Measurements from ENCODE around the gene GRAP. TPM values are rescaled to one million over a fixed set of nuclear protein-coding genes. Genes with fewer than 3 reads are reported as not detected.

The GRAP gene
- total RNA-seq, 5 donors from 2014 or later (not counting 1 experiment from before 2014, with no cell fraction given): 26.5 to 95.2 (median 74.0) TPM

DNA sequence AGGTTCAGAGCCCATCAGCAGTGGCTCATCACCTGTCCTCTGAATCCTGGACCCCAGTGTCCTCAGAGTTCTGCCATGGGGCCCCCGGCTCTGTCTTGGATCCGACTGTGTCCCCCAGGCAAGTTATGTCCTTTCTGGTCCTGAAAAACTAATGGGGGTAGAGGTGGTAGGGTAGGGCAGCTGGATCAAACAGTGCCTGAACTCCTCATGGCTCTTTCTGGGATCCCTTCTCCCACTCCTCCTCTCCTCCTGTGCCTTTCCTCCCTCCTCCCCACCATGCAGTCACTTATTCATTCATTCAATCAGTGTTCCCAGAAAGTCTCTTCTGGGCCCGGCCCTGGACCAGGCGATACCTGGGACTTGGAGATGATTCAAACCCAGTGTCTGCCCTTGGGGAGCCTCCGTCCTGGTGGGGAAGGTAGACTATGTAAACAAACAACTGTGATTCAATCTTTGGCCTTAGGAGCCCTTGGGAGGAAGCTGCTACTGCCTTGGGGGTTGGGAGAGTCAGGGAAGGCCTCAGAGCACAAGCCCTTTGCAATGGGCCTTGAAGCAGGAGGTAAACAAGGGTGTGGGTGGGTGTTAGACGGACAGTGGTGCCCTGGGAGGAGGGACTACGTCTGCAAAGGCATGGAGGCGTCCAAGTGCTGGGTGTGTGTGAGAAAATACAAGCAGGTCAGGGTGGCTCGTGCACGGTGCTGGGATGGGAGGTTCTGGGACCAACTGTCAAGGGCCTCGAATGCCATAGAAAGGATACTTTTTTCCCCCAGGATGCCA is 35.8 kb downstream of the GRAP start:
- H3K36me3 Mint-ChIP-seq: no peaks in the 10 kb centered on the region
- Histone ChIP-seq H3K4me1 (ENCODE audit: control insufficient read depth in 1 of 2, extremely low read depth in 1 of 2, insufficient read depth in 2 of 2, low read length in 2 of 2) (no peaks in the 10 kb centered on the region), H3K27ac (ENCODE audit: low read length) (no peak overlapping the region), H3K27me3 (replicated peaks in 1 of 2; ENCODE audit: control insufficient read depth in 2 of 2, extremely low read depth in 1 of 2, insufficient read depth in 2 of 2, low read length in 1 of 2) (peaks cover 0 to 9% of the 10 kb centered on the region in 2 experiments), H3K4me3 (ENCODE audit: control insufficient read depth in 1 of 2, extremely low read depth in 1 of 2, low read length in 1 of 2) (no peak overlapping the region), H3K9me3 (no peaks in the 10 kb centered on the region), H3K36me3 (ENCODE audit: control insufficient read depth in 2 of 2, extremely low read depth in 1 of 2, insufficient read depth in 1 of 2, low read length in 1 of 2) (no peaks in the 10 kb centered on the region)
- ChIA-PET CTCF (no interaction called here), POLR2A (no interaction called here)
- no peaks in the 10 kb centered on the region for H3K27me3 Mint-ChIP-seq
- peaks cover 0 to 4% (median 1%) of the 10 kb centered on the region in 3 donors for H3K4me1 Mint-ChIP-seq
- DNase-seq (no peak), ATAC-seq (replicated peaks in 1 of 4) (no peak)
- H3K4me3 Mint-ChIP-seq: no peak overlapping the region
- WGBS (ENCODE audit: insufficient coverage): 79% methylated on average over 9 of the region's 11 CpGs
- no peak overlapping the region for H3K27ac Mint-ChIP-seq
- H3K9me3 Mint-ChIP-seq: no peaks in the 10 kb centered on the region

GRCh38 chr17:19009970-19010369 is 36.8 kb downstream of the GRAP start:
- Mint-ChIP-seq H3K4me1 (peaks cover 0 to 5% (median 0%) of the 10 kb centered on the region in 3 donors), H3K27me3 (no peaks in the 10 kb centered on the region), H3K27ac (no peak overlapping the region), H3K9me3 (no peaks in the 10 kb centered on the region), H3K4me3 (no peak overlapping the region), H3K36me3 (no peaks in the 10 kb centered on the region)
- CTCF ChIA-PET: no interaction called here
- no peak overlapping the region for H3K4me3 ChIP-seq (ENCODE audit: control insufficient read depth in 1 of 2, extremely low read depth in 1 of 2, low read length in 1 of 2)
- DNase-seq (no peak), ATAC-seq (replicated peaks in 1 of 4) (no peak)
- POLR2A ChIA-PET: no interaction called here
- 86% methylated on average over 7 of the region's 12 CpGs for WGBS (ENCODE audit: insufficient coverage)
- H3K27ac ChIP-seq (ENCODE audit: low read length): no peak overlapping the region
- H3K9me3 ChIP-seq: no peaks in the 10 kb centered on the region
- peaks cover 0 to 3% of the 10 kb centered on the region in 2 experiments for H3K27me3 ChIP-seq (replicated peaks in 1 of 2; ENCODE audit: control insufficient read depth in 2 of 2, extremely low read depth in 1 of 2, insufficient read depth in 2 of 2, low read length in 1 of 2)
- peaks cover 0 to 4% of the 10 kb centered on the region in 2 experiments for H3K4me1 ChIP-seq (ENCODE audit: control insufficient read depth in 1 of 2, extremely low read depth in 1 of 2, insufficient read depth in 2 of 2, low read length in 2 of 2)
- no peaks in the 10 kb centered on the region for H3K36me3 ChIP-seq (ENCODE audit: control insufficient read depth in 2 of 2, extremely low read depth in 1 of 2, insufficient read depth in 1 of 2, low read length in 1 of 2)

- Histone ChIP-seq H3K4me1 (ENCODE audit: control insufficient read depth in 1 of 2, extremely low read depth in 1 of 2, insufficient read depth in 2 of 2, low read length in 2 of 2) (peaks cover 12 to 33% of the 10 kb centered on the region in 2 experiments), H3K27ac (ENCODE audit: low read length) (no peak overlapping the region), H3K36me3 (ENCODE audit: control insufficient read depth in 2 of 2, extremely low read depth in 1 of 2, insufficient read depth in 1 of 2, low read length in 1 of 2) (no peaks in the 10 kb centered on the region), H3K4me3 (ENCODE audit: control insufficient read depth in 1 of 2, extremely low read depth in 1 of 2, low read length in 1 of 2) (no peak overlapping the region), H3K9me3 (no peaks in the 10 kb centered on the region), H3K27me3 (replicated peaks in 1 of 2; ENCODE audit: control insufficient read depth in 2 of 2, extremely low read depth in 1 of 2, insufficient read depth in 2 of 2, low read length in 1 of 2) (no peaks in the 10 kb centered on the region)
- H3K9me3 Mint-ChIP-seq: no peaks in the 10 kb centered on the region
- POLR2A ChIA-PET: no interaction called here
- CTCF ChIA-PET: no interaction called here
- ATAC-seq (replicated peaks in 1 of 4): no peak
- DNase-seq: no peak
- no peaks in the 10 kb centered on the region for H3K27me3 Mint-ChIP-seq
- H3K36me3 Mint-ChIP-seq: peaks cover 5% of the 10 kb centered on the region
- peak overlapping the region; percentile 87 to 92 for H3K27ac Mint-ChIP-seq
- H3K4me3 Mint-ChIP-seq: no peak overlapping the region
- peaks cover 17 to 29% (median 20%) of the 10 kb centered on the region in 3 donors for H3K4me1 Mint-ChIP-seq
Measured at GRCh38 chr17:19006698-19007097, 40.1 kb downstream of the GRAP start.

DNA sequence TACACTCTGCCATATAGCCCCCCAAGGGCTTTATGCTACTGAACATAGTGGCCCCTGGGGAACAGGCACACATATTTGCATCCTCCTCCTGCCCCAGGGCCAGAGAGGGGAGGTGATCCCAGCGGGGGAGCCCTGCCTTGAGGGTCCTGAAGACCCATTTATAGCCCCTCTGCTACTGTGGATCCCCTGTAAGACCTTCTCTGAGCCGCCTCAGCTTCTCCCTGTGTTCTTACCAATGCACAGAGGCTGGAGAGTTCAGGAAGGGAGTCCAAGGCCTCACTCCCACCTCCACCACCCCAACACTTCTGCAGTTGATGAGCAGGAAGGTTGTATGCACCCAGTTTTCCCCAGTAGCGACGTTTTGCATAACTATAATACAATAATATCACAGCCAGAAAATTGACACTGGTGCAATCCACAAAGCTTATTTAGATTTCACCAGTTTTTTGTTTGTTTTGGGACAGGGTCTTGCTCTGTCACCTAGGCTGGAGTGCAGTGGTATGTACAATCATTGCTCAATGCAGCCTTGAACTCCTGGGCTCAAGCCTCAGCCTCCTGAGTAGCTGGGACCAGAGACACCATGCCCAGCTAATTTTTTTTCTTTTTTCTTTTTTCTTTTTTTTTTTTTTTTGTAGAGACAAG is 40.8 kb downstream of the GRAP start:
- H3K9me3 Mint-ChIP-seq: no peaks in the 10 kb centered on the region
- DNase-seq: peak in 1 of 35 experiments; percentile 14
- H3K4me3 ChIP-seq (ENCODE audit: control insufficient read depth in 1 of 2, extremely low read depth in 1 of 2, low read length in 1 of 2): no peak overlapping the region
- peaks cover 5% of the 10 kb centered on the region for H3K36me3 Mint-ChIP-seq
- no peaks in the 10 kb centered on the region for H3K36me3 ChIP-seq (ENCODE audit: control insufficient read depth in 2 of 2, extremely low read depth in 1 of 2, insufficient read depth in 1 of 2, low read length in 1 of 2)
- H3K4me1 ChIP-seq (ENCODE audit: control insufficient read depth in 1 of 2, extremely low read depth in 1 of 2, insufficient read depth in 2 of 2, low read length in 2 of 2): peaks cover 12 to 41% of the 10 kb centered on the region in 2 experiments
- no peaks in the 10 kb centered on the region for H3K9me3 ChIP-seq
- H3K27me3 ChIP-seq (replicated peaks in 1 of 2; ENCODE audit: control insufficient read depth in 2 of 2, extremely low read depth in 1 of 2, insufficient read depth in 2 of 2, low read length in 1 of 2): no peaks in the 10 kb centered on the region
- no peak for ATAC-seq (replicated peaks in 1 of 4)
- CTCF ChIA-PET: no interaction called here
- H3K27ac ChIP-seq (ENCODE audit: low read length): peak overlapping the region; percentile 95
- 100% methylated on average over 1 of the region's 4 CpGs for WGBS (ENCODE audit: insufficient coverage)
- H3K27ac Mint-ChIP-seq: peak overlapping the region; percentile 87 to 92
- H3K4me1 Mint-ChIP-seq: peaks cover 24 to 36% (median 26%) of the 10 kb centered on the region in 3 donors
- no peaks in the 10 kb centered on the region for H3K27me3 Mint-ChIP-seq
- peak overlapping the region; percentile 49 to 59 (median 53) for H3K4me3 Mint-ChIP-seq
- POLR2A ChIA-PET: interaction anchor here in 1 of 2 donors (0.5 to 0.6 kb wide), 2 partner anchors 12 to 67 kb away, joined by 3 read pairs; no protein-coding TSS in a partner anchor

DNA sequence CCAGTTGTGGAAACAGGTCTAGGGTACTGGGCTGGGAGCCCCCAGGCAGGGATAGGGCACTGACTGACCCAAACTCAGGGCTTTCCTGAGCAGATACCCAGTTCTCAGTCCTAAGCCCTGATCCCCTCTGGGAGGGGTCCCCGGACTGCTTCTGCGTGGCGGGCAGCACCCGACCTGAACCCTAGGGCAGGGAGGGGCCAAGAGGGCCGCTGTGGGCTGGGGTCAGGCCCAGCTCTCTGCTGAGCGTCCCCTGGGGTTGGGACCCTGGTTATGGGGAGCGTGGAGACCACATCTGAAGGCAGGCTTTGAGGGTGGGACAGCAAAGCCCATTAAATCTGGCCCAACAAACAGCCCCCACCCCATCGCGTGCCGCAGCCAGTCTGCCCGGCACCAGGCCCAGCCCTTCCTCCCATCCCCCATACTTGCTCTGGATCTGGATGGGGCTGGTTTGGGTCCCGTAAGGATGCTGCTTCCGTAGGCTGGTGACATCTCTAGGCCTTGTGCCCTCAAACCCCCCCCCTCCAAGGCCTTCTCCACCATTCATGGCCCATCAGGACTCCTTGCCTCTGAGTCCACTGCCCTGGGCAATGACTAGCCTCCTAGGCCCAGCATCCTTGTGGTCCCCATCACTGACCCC is 41.5 kb downstream of the GRAP start:
- H3K4me3 Mint-ChIP-seq: peak overlapping the region; percentile 62 to 82 (median 71)
- ChIA-PET POLR2A (interaction anchor here in 1 of 2 donors (0.5 kb wide), 1 partner anchor 66 kb away, joined by 3 read pairs; no protein-coding TSS in a partner anchor), CTCF (interaction anchor here in 1 of 2 donors (1.5 kb wide), 1 partner anchor 44 kb away, joined by 3 read pairs; no protein-coding TSS in a partner anchor)
- Histone ChIP-seq H3K4me3 (ENCODE audit: control insufficient read depth in 1 of 2, extremely low read depth in 1 of 2, low read length in 1 of 2) (peak overlapping the region in 1 of 2 donors; percentile 81), H3K36me3 (ENCODE audit: control insufficient read depth in 2 of 2, extremely low read depth in 1 of 2, insufficient read depth in 1 of 2, low read length in 1 of 2) (no peaks in the 10 kb centered on the region), H3K4me1 (ENCODE audit: control insufficient read depth in 1 of 2, extremely low read depth in 1 of 2, insufficient read depth in 2 of 2, low read length in 2 of 2) (peaks cover 12 to 42% of the 10 kb centered on the region in 2 experiments), H3K9me3 (no peaks in the 10 kb centered on the region), H3K27ac (ENCODE audit: low read length) (peak overlapping the region; percentile 95), H3K27me3 (replicated peaks in 1 of 2; ENCODE audit: control insufficient read depth in 2 of 2, extremely low read depth in 1 of 2, insufficient read depth in 2 of 2, low read length in 1 of 2) (no peaks in the 10 kb centered on the region)
- peaks cover 28 to 39% (median 31%) of the 10 kb centered on the region in 3 donors for H3K4me1 Mint-ChIP-seq
- DNase-seq: peak in 1 of 35 experiments; percentile 18
- peak overlapping the region; percentile 87 to 92 for H3K27ac Mint-ChIP-seq
- peaks cover 5% of the 10 kb centered on the region for H3K36me3 Mint-ChIP-seq
- ATAC-seq (replicated peaks in 1 of 4): peak in 2 of 4 experiments; percentile 3 to 6
- H3K9me3 Mint-ChIP-seq: no peaks in the 10 kb centered on the region
- WGBS (ENCODE audit: insufficient coverage): 97% methylated on average over 5 of the region's 13 CpGs
- no peaks in the 10 kb centered on the region for H3K27me3 Mint-ChIP-seq

Measured in T-cell (primary cell).